Mucosa of gallbladder (tissue), 1 donor: Measurements from ENCODE around the gene N4BP3. TPM values are rescaled to one million over a fixed set of nuclear protein-coding genes. Genes with fewer than 3 reads are reported as not detected.
"Not testable (repeated sequence)": the region's sequence is repeated elsewhere in the genome, so short reads cannot be mapped to it uniquely, and the experiment has no call there.

Experiments
- DNase-seq: peaks from one replicate; pipeline ENCODE4 v3.0.0-alpha.2; 2020; ENCODE audit warnings: low spot score
- total RNA-seq: library from RNA; stranded (reverse); gene quantifications from one replicate; pipeline ENCODE4 v1.2.1, GENCODE V29; 2021
- donor health status: DM: no; HTN: no; CAD: no.

Gene N4BP3, protein sequence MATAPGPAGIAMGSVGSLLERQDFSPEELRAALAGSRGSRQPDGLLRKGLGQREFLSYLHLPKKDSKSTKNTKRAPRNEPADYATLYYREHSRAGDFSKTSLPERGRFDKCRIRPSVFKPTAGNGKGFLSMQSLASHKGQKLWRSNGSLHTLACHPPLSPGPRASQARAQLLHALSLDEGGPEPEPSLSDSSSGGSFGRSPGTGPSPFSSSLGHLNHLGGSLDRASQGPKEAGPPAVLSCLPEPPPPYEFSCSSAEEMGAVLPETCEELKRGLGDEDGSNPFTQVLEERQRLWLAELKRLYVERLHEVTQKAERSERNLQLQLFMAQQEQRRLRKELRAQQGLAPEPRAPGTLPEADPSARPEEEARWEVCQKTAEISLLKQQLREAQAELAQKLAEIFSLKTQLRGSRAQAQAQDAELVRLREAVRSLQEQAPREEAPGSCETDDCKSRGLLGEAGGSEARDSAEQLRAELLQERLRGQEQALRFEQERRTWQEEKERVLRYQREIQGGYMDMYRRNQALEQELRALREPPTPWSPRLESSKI
- 1.2 TPM for total RNA-seq

DNA sequence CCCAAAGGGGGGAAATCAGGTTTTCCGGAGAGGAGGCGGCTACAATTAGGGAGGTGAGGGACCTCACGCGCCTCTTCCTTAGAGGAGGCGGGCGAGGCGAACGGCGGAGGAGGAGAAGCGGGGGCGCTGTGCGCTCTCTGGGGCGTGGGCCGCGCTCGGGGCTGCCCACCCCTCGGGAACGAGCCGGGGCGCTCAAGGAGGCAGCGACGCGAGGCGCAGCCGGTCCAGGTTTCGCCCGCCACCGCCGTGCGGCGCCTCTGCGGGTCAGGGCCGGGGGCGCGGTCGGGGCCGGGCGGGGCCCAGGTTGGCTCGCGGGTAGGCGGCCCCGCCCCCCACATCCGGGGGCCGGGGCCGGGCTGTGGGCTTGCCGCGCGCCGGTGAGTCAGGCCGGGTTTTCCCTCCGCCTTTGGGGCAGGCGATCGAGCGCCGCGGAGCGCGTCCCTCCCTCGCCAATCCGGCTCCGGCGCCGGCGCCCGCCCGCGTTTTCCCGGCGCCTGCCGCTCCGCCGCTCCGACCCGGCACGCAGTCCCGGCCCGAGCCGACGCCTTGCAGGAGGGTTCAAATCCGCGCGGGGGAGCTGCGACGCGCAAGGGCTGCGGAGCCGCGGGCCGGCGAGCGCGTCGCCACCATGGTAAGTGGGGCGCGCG is at the start of gene N4BP3:
Gene N4BP3, plus strand, starts transcription at position 392 of the 647 bp plus-strand sequence. CDS start 6,052 bp downstream, outside the sequence.
- DNase-seq, result no peak

DNA sequence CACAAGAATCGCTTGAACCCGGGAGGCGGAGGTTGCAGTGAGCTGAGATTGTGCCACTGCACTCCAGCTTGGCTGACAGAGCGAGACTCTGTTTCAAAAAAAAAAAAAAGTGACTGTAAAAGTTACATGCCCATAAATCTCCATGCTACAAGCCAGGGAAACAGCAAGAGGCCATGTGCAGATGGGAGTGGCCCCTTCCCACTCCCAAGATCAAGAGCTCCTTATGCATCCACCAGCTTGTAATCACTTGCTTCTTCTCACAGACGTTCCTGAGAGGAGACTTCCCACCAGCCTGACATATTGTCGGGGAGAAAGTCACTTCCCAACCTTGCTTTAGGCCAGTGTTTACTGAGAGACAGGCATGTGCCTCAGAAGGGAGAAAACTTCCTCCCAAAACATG is 45.6 kb upstream of the N4BP3 start:
- no peak for DNase-seq

DNA sequence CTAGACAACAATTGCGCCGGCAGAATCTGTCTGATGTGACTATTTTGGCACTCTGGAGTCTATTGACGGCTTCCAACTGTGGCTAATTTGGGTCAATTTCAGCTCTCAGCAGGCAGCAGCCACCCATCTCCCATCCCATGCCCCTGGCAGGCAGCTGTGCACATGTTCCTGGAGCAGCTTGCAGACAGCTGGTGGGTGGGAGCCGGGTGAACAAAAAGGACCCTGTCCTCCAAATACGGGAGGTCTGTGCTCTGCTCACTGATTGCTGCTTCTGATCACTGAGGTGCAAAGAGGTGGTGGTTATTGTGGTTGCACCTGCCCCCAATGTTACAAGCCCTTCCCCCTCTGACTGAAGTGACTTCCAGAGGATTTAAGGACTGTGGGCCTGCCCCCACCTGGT is 45.0 kb upstream of the N4BP3 start:
- no peak for DNase-seq

DNA sequence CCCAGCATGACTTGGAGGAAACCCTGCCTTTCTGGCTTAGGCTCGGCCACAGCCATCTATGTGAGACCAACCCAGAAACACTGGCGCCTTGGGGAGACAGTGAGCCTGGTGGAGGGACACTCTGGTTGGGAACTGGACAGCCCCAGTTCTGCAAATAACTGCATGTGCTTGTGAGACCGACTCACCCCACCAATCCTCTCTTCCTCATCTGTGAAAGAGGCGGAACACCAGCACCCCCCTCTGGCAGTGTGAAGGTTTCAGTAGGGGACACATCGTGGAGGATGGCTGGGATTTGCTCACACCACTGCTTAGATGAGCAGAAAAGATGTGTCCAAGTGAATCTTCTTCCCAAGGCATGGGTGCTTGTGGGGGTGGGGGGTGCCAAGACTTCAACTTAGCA is 43.4 kb upstream of the N4BP3 start:
- no peak for DNase-seq

DNA sequence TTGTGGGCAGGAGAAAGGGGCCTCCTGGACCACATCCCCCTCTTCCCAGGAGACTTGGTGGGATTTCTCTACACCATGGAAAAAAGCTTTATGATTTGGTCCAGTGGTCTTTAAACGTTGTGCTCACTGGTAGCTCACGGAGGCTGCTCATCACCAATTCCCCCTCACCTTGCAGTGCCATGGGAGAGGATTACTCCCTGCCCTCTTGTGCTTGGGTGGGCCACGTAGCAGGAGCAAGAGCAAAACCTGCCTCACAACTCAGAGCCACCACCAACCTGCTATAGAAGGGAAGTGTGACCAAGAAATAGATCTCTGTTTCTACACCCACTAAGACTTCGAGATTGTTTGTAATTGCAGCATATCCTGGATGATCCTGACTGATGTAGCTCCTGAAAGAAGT is 42.2 kb upstream of the N4BP3 start:
- DNase-seq, result no peak

DNA sequence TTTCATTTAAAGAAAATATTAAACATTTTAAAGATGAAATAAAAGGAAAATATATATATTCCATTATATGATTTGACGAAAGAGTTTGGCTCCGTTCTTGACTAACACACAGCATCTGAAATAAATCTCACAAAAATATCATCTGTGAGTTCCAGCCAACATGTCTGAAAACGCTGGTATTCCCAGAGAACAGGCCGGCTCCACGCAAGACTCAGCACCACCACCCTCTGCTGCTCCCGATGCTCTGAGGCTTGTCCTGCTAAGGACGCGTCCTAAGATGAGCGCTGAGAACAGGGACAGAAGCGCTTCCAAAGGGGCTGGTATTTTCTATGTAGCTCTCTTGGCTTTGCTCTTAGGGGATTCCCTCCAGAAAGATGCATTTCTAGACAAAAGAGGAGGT is 40.6 kb upstream of the N4BP3 start:
- DNase-seq, result no peak

DNA sequence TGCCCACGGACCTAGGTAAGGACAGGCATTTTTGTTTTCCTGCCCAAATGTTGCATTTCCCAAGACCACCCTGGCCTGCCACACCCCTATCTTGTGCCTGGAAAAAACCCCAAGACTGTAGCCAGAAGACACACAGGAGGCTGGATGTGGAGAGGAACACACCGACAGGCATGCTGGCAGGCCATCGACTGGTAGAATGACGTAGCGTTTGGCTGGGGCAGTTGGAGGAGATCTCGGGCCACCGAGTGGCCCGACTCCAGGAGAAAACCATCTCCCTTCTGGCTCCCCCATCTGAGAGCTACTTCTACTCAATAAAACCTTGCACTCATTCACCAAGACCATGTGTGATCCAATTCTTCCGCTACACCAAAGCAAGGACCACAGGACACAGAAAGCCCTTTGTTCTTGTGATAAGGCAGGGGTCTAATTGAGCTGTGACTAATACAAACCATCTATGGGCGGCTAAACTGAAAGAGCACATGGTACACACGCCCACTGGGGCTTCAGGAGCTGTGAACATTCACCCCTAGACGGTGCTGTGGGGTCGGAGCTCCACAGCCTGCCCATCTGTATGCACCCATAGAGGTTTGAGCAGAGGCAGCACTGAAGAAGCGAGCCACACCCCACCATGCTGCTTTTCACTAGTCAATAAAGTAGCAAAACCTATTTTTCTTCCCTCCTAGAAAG is 38.9 kb upstream of the N4BP3 start:
- DNase-seq, result no peak

DNA sequence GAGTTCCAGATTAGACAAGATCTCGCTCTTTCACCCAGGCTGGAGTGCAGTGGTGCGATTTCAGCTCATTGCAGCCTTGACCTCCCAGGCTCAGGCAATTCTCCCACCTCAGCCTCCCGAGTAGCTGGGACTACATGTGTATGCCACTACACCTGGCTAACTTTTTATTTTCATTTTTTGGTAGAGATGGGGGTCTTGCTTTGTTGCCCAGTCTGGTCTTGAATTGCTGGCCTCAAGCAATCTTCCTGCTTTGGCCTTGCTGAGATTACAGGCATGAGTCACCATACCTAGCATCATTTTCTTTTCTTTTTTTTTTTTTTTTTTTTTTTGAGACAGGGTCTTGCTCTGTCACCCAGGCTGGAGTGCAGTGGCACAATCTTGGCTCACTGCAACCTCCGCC is 36.4 kb upstream of the N4BP3 start:
- DNase-seq, result not testable (repeated sequence)

DNA sequence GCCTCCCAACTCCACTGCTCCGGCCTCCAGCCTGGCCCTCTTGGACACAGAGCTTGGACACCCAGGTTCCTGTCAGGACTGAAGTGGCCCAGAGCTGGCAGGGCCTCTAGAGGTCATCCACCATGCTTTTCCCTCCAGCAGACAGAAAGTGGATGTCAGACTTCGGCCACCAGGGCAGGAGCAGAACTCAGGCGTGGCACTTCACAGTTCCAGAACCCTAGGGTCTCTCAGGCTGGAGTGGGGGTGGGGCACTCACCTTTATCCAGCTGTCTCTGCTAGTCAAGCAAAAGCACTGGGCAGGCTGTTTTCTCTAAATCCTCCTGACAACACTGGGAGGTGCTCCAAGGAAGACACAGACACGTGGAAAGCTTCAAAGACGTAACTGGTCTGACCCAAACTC is 35.6 kb upstream of the N4BP3 start:
- DNase-seq, result no peak

DNA sequence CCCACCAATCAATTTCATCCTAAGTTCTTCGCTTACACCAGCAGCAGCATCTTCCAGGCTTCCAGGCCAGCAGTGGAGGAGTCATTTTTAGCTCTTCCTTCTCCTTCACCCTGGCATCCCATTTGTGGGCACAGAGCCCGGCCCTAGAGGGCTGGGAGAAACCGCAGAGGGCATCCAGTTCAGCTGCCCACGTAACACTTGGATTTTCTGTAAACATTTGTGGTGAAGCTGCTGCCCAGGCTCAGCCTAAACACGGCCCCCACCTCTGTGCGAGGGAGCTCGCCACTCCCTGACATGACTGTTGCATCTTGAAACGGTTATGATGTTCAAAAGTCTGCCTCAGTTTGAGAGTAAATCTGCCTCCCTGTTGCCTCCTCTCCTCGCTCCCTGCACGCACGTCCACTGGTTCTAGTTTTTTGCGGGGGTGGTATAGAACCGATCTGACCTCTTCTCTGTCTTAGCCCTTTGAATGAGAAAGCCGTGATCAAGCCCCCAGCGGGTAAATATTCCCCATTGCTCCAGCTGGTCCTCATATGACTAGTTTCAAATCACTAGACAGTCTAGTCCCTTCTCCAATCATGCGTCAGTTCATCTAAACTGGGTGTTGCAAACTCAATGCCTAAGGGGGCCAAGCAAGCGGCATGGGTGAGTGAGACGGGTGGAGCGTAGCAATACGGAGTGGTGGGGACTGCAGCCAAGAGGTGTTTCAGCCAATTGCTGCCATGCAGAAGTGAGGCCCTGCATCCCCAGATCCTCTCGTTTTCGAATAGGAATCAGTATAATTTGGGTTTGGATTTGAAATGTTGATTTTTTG is 34.9 kb upstream of the N4BP3 start:
- no peak for DNase-seq

DNA sequence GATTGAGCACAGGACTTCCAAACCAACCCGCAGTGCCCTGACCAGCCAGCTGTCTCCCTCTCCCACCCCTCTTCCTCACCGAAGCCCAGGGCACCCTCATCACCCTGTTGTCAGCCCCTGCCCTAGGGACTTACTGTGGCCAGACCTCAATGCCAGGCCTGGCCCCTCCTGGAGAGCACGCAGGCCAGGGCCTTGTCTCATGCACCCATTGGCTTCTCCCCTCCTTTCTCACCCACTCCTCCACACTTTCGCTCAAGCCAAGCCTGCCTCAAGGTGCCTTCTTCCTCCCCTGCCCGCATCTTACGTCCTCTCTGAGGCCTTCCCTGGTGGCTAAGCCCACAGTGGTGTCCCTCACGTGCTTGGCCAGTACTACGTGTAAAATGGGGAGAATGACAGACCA is 33.3 kb upstream of the N4BP3 start:
- no peak for DNase-seq

DNA sequence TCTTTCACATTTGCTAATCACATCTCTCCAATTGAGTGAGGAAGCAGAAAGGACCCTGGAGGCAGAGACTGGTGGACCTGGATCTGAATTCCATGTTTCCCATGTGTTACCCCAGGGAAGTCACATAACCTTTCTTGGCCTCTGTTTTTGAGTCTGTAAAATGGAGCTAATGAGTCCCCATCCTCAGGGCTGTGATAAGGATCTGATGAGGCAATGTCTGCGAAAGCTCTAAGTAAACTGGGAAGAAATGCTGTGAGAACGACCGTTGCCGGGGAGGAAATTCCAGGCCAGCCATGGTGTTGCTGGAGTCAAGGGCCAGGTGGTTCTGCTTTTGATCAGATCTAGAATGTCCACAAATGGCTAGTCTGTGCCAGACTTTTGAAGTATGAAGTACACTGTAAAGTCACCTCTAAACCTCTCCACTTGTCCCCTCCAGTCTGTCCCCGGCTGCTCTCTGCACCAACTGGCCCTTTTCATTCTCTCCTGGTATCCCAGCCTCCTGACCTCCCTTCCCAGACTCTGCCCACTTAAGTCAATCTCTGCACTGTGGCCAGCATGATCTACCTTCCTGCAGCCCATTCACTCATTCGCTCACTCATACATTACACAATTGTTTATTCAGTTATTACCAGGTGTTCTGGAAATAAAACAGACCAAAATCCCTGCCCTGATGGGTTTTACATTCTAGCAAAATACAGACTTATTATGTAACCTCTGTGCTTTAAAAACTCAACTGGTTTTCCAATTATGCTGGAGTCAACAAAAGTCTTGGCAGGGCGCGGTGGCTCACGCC is 32.5 kb upstream of the N4BP3 start:
- DNase-seq, result no peak

DNA sequence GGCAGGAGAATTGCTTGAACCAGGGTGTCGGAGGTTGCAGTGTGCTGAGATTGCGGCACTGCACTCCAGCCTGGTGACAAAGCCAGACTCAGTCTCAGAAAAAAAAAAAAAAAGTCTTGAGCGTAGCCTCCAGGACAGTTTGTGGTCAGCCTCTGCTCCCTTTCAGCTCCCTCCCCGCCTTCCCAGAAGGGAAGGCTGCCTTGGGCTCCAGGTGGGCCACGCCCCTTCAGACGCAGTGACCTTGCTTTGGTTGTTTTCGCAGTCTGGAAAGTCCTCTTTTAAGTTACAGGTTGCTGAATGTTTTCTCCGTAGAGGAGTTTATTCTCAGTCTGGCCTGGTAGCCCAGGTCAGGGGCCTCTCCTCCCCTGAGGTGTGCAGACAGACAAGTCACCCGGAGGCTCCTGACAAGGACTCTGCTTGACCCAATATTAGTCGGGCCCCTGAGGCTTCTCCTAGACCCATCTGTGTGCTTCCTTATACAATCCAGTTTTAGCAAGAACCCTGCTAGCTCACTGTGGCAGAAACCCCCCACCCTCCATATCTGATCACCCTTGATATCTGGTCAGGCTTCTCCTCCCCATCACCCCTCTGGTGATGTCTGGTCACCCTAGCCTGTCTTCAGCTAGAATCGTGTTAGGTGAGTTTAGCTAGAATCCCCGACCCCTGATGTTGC is 31.6 kb upstream of the N4BP3 start:
- no peak for DNase-seq

DNA sequence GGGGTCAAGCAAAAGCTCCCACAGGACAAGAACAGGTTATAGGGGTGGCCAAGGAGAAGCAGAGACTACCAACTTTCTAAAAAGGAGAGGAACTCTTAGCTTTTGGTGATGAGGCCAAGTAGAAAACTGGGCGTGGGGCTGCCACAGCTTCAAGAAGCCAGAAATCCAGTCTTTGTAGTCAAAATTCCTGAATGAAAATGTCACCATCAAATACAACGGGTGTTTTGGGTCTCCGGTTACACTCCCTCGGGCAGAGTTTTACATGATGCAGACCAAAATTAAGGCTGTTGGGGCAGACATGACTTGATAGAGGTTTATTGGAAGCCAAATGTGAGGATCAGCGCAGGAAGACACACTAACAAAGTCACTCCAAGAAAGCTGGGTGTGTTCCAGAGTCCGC is 29.4 kb upstream of the N4BP3 start:
- DNase-seq, result no peak

DNA sequence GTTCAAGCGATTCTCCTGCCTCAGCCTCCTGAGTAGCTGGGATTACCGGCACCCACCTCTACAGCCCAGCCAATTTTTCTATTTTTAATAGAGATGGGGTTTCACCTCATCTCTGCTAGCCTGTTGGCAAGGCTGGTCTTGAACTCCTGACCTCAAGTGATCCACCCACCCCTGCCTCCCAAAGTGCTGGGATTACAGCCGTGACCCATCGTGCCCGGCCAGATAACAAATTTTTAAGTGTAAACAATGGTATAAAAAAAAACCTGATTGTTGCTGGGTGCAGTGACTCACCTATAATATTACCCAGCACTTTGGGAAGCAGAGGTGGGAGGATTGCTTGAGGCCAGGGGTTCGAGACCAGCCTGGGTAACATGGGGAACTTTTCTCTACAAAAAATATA is 28.0 kb upstream of the N4BP3 start:
- no peak for DNase-seq

DNA sequence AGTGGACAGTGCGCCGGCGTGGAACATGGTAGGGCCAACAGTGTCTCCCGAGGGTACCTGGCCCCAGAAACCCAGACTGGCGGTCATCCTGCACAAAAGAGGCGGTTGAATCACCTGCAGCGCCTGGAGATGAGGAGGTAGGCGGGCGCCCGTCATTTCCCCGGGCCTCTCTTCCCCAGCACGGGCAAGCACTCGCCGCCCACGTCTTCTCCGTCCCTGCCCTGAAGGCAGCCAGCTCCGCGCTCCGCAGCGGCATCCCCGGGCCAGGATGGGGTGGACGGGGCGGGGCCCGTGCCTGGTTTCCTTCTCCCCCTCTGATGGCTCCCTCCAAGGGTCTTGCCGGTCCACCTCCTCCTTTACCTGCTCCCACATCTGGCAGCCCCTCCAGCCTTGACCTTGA is 27.1 kb upstream of the N4BP3 start:
- DNase-seq, result no peak

DNA sequence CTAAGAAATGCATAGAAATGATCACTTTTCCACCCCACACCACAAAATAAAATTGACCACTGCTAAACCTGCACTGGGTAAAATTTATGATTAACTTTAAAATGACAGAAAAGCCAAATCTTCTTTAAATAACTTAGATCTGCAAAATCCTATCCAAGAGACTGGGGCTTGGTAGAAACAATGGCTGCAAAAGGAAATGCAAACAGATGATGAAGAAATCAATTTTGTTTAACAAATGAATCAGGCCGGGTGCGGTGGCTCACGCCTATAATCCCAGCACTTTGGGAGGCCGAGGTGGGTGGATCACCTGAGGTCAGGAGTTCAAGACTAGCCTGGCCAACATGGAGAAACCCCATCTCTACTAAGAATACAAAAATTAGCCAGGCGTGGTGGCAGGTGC is 26.1 kb upstream of the N4BP3 start:
- not testable (repeated sequence) for DNase-seq

DNA sequence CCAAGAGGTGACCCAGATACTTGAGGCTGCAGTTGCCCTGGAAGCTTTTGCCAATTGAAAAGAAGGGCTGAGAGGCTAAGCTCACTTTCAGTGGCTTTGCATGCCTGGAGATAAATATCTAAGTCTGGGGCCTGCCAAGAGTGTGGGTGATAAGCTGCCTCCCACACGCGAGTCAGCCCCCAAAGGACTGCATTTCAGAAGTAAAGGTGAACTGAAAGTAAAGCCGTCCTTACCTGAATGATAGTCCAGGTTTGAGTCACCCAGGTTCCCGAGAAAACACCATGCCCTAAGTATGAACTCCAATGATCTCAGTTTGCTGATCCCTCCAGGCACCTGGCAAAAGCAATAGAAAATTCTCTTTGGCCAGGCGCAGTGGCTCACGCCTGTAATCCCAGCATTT is 22.5 kb upstream of the N4BP3 start:
- DNase-seq, result no peak

DNA sequence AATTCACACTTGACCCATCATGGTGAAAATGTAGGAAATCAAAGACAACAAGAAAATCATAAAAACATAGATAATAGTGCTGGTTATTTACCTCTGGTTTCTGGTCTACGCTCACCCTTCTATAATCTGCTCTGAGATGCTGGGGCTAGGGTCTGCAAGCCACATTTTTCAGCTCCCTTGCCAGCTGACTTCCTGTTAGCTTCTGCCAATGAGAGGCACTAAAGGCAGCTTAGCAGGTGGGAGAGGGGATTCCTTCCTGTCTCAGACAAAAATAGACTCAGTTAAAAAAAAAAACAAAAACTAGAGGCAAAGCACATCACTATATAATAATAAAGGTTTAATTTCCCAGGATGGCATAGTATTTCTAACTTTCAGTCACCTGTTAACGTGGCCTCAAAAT is 20.2 kb upstream of the N4BP3 start:
- DNase-seq, result no peak

DNA sequence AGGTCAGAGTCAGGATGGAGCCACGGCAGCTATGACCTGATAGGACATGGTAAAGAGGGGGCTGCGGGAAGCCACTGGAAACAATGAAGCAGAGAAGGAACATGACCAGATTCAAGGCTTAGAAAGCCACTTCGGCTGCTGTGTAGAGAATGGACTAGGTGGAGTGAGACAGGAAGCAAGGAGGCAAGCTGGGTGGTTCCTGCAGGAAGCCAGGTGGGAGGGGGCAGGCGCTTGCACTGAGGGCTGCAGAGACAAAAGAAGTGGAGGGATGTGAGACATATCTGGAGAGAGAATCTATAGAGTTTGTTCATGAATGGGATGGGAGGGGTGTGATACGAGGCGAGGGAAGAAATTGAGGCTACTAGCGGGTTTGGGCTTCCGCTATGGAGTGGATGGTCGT is 19.0 kb upstream of the N4BP3 start:
- DNase-seq, result no peak
